ENCODE results near the gene RELCH. TPM values are rescaled to one million over a fixed set of nuclear protein-coding genes. Genes with fewer than 3 reads are reported as not detected.

The RELCH gene
- total and polyA plus RNA-seq, 4 donors = 11.6 to 69.2 (median 22.3) TPM

DNA sequence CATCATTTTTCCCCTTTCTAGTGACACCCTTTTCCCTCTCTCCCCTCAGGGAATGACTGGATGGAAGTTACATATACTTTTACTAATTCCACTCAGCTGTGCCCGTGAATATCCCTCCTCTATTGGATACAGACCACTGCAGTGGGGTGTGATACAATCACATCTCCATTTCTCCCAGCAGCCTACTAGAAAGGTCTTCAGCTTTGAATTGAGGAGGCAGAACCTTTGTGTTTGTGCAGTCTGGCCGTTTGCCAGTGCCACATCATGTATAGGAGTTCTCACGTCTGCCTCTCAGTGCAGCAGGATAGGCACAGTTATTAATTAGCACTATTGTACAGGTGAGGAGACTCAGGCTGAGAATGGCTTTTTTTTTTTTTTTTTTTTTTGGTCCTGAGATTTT lies 154.4 kb downstream of the RELCH start:
- no peaks in the 10 kb centered on the region for H3K4me1 ChIP-seq (ENCODE audit: control insufficient read depth in 5 of 5, insufficient read depth in 5 of 5, low read length in 5 of 5)
- DNase-seq (peak in 1 of 3 donors; percentile 24), ATAC-seq (ENCODE audit: insufficient read depth, low FRiP score) (no peak)
- no peak overlapping the region for H3K27ac ChIP-seq (ENCODE audit: low read depth in 1 of 2, low read length in 1 of 2)
- no peak overlapping the region for H3K9ac ChIP-seq (ENCODE audit: insufficient read depth in 1 of 2, low read length in 2 of 2)
- H3K4me3 ChIP-seq = no peak overlapping the region
- H3K9me3 ChIP-seq (ENCODE audit: control insufficient read depth in 4 of 4, insufficient read depth in 3 of 4, low read length in 3 of 4) = no peaks in the 10 kb centered on the region
- TF ChIP-seq, protein P1, sequence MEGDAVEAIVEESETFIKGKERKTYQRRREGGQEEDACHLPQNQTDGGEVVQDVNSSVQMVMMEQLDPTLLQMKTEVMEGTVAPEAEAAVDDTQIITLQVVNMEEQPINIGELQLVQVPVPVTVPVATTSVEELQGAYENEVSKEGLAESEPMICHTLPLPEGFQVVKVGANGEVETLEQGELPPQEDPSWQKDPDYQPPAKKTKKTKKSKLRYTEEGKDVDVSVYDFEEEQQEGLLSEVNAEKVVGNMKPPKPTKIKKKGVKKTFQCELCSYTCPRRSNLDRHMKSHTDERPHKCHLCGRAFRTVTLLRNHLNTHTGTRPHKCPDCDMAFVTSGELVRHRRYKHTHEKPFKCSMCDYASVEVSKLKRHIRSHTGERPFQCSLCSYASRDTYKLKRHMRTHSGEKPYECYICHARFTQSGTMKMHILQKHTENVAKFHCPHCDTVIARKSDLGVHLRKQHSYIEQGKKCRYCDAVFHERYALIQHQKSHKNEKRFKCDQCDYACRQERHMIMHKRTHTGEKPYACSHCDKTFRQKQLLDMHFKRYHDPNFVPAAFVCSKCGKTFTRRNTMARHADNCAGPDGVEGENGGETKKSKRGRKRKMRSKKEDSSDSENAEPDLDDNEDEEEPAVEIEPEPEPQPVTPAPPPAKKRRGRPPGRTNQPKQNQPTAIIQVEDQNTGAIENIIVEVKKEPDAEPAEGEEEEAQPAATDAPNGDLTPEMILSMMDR (IDR thresholded peaks at IDR 0.05; ENCODE audit: control extremely low read depth, extremely low read depth) = no peak
- H3K27me3 ChIP-seq (ENCODE audit: control insufficient read depth in 3 of 3, insufficient read depth in 3 of 3, low read length in 2 of 3) = peaks cover 0 to 18% (median 9%) of the 10 kb centered on the region in 3 donors
- no peaks in the 10 kb centered on the region for H3K36me3 ChIP-seq (ENCODE audit: control insufficient read depth in 4 of 4, insufficient read depth in 4 of 4, low read length in 4 of 4)
- 67 to 85% methylated on average over 3 of the region's 3 CpGs for WGBS, 2 donors

DNA sequence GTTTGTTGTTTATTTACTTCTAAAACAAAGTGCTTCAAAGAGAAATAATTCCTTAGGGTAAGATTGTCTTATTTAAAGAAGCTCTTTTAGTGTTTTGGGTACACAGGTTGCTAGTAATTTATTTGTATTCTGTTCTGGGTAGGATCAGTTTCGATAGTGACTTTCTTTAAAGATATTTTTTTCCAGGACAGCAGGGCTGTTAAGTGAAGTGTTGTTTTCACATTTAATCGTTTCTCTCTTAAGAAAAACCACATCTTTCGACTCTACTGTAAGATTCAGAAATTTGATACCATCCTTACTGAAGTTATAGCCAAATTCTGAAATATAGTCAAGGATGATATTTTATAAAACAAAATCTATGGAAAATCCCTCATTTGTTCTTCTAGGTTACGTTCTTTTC lies 155.8 kb downstream of the RELCH start:
- DNase-seq (no peak), ATAC-seq (ENCODE audit: insufficient read depth, low FRiP score) (no peak)
- Histone ChIP-seq H3K4me3 (no peak overlapping the region), H3K36me3 (ENCODE audit: control insufficient read depth in 4 of 4, insufficient read depth in 4 of 4, low read length in 4 of 4) (no peaks in the 10 kb centered on the region), H3K27me3 (ENCODE audit: control insufficient read depth in 3 of 3, insufficient read depth in 3 of 3, low read length in 2 of 3) (peaks cover 0 to 12% (median 5%) of the 10 kb centered on the region in 3 donors), H3K9ac (ENCODE audit: insufficient read depth in 1 of 2, low read length in 2 of 2) (no peak overlapping the region), H3K27ac (ENCODE audit: low read depth in 1 of 2, low read length in 1 of 2) (no peak overlapping the region), H3K4me1 (ENCODE audit: control insufficient read depth in 5 of 5, insufficient read depth in 5 of 5, low read length in 5 of 5) (peaks cover 0 to 2% (median 0%) of the 10 kb centered on the region in 5 donors), H3K9me3 (ENCODE audit: control insufficient read depth in 4 of 4, insufficient read depth in 3 of 4, low read length in 3 of 4) (no peaks in the 10 kb centered on the region)
- 86 to 92% methylated on average over 4 of the region's 4 CpGs for WGBS, 2 donors
- TF ChIP-seq, protein P1 (IDR thresholded peaks at IDR 0.05; ENCODE audit: control extremely low read depth, extremely low read depth) = no peak

DNA sequence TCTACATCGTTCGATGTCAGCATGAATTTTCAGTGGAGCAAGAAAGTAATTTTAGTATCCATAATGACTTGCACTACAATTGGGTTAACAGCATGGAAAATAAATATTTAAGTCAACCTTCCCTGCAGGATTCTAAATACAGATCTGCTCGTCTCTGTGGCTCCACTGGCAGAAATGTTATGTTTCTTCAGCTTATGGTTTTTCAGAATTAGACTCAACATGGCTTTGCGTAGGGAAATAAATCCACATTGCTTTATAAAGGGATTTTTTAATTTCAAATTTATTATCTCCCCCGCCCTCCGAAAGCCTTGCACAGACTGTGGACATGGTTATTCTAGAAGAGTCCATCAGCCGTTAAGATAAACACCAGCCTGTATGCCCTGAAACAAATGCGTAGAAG lies 156.3 kb downstream of the RELCH start:
- H3K4me1 ChIP-seq (ENCODE audit: control insufficient read depth in 5 of 5, insufficient read depth in 5 of 5, low read length in 5 of 5) = peaks cover 0 to 2% (median 0%) of the 10 kb centered on the region in 5 donors
- no peak for ATAC-seq (ENCODE audit: insufficient read depth, low FRiP score)
- peaks cover 0 to 8% (median 5%) of the 10 kb centered on the region in 3 donors for H3K27me3 ChIP-seq (ENCODE audit: control insufficient read depth in 3 of 3, insufficient read depth in 3 of 3, low read length in 2 of 3)
- no peak overlapping the region for H3K9ac ChIP-seq (ENCODE audit: insufficient read depth in 1 of 2, low read length in 2 of 2)
- DNase-seq = no peak
- peaks cover 0 to 1% (median 0%) of the 10 kb centered on the region in 4 donors for H3K9me3 ChIP-seq (ENCODE audit: control insufficient read depth in 4 of 4, insufficient read depth in 3 of 4, low read length in 3 of 4)
- no peak overlapping the region for H3K4me3 ChIP-seq
- TF ChIP-seq, protein P1 (IDR thresholded peaks at IDR 0.05; ENCODE audit: control extremely low read depth, extremely low read depth) = no peak
- WGBS, 2 donors = 93 to 94% methylated on average over 8 of the region's 8 CpGs
- no peak overlapping the region for H3K27ac ChIP-seq (ENCODE audit: low read depth in 1 of 2, low read length in 1 of 2)
- no peaks in the 10 kb centered on the region for H3K36me3 ChIP-seq (ENCODE audit: control insufficient read depth in 4 of 4, insufficient read depth in 4 of 4, low read length in 4 of 4)

DNA sequence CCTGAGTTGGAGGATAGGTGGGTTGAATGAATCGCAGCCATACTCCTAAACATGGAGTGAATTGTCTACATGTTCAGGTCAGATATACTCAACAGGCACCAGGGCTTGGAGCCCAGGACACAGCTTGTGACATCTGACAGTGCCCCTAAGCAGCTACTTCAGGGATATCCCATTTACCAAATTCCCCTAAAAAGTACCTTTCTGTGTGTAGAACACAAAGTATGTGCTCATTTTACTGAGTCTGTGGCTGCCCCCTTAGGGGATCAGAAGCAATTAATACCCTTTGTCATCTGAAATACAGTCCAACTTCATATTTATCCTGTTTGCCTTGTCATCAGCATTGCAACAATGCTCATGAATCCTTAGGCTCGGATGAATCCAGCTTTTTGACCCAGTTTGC lies 158.9 kb downstream of the RELCH start:
- TF ChIP-seq, protein P1 (IDR thresholded peaks at IDR 0.05; ENCODE audit: control extremely low read depth, extremely low read depth) = no peak
- Histone ChIP-seq H3K36me3 (ENCODE audit: control insufficient read depth in 4 of 4, insufficient read depth in 4 of 4, low read length in 4 of 4) (no peaks in the 10 kb centered on the region), H3K9ac (ENCODE audit: insufficient read depth in 1 of 2, low read length in 2 of 2) (no peak overlapping the region), H3K9me3 (ENCODE audit: control insufficient read depth in 4 of 4, insufficient read depth in 3 of 4, low read length in 3 of 4) (peaks cover 0 to 1% (median 0%) of the 10 kb centered on the region in 4 donors), H3K4me1 (ENCODE audit: control insufficient read depth in 5 of 5, insufficient read depth in 5 of 5, low read length in 5 of 5) (peaks cover 0 to 2% (median 0%) of the 10 kb centered on the region in 5 donors), H3K27me3 (ENCODE audit: control insufficient read depth in 3 of 3, insufficient read depth in 3 of 3, low read length in 2 of 3) (no peaks in the 10 kb centered on the region), H3K27ac (ENCODE audit: low read depth in 1 of 2, low read length in 1 of 2) (no peak overlapping the region), H3K4me3 (no peak overlapping the region)
- 93 to 98% methylated on average over 2 of the region's 2 CpGs for WGBS, 2 donors
- ATAC-seq (ENCODE audit: insufficient read depth, low FRiP score) = no peak
- no peak for DNase-seq
